Midbrain (tissue), 1 donor: ENCODE results near the gene TRIL.

Source experiments
- DNase-seq: peaks from one replicate; lab custom pipeline; 2025; lab: John Stamatoyannopoulos, UW

TRIL gene

DNA sequence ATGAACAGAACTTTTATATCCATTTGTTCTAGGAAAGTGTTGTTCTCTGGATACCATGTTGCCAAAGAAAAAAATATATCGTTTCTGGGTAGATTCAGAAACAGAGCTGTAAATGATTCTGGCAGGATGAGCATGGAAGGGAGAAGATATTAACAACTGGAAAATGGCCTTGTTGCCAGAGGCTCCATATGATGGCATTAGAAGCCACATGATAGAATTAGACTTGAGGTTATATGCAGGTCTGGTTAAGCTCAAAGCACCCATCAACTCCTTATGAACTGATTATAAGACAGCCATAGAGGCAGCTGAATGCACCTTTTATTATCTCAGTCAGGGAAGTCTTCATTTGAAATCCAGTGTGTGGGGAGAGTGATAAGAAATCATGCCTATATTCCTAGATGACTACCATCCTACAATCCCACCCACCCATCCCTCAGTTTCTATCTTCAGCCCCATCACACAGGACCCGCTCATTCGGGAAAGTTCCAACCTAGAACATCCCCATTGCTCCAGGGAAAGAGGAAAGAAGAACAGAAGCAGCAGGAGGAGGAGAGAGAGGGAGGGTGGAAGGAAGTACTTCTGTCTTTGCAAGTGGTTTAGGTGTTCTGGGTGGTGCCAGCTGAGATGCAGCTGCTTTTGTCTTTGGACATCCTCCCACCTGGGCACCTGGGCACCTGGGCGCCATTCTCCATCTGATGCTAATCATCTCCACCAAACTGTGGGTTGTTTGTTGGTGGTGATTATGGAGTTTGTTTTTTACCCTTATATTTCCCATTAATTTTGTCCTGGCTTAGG, 25.5 kb upstream of the TRIL start:
- DNase-seq = no peak

DNA sequence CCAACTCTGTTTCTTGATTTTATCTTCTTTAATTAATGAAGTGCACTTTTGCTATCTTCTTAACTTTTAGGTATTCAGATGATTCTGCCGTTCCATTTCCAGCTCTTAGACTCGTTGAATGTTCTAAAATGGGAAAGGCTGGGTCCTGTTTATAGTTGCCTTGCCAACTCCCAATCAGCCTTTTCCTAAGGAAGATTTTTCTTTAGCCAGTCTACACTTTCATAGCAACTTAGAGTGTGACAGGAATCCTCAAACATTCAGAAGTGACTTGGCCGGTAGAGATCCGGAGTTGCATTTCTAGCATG, 23.0 kb upstream of the TRIL start:
- DNase-seq = peak; percentile 65

DNA sequence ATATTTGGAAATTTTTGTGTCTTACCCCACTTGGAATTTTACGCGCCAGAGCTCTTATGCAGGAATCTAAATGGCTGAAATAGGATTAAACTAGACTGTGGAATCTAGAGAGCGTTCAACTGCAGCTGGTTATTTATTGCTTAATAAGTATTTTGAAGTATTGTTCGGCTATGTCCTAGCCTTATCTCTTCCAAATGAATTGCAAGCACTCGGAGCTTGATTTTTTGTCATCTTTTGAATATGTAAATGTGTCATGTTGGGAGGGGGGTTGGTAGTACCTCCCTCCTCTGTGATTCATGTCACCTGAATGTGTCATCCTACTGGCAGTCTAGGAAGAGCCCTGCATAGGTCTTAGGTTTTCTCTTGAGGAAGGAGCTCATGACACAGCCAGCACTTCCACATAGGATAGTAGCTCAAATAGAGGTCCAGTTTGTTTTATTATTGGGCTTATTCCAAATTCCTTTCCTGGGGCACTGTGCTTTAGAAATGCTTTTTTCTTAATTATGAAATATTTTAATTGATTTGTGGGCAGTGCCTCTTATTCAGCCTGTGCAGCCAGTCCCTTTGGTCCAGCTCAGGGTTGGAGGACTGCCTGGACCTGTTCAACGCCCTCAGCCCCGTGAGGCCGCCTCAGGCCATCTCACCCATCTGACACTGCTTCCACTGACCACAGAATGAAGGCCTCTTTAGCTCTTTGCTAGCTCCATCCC, 22.5 kb upstream of the TRIL start:
- peak; percentile 65 for DNase-seq

DNA sequence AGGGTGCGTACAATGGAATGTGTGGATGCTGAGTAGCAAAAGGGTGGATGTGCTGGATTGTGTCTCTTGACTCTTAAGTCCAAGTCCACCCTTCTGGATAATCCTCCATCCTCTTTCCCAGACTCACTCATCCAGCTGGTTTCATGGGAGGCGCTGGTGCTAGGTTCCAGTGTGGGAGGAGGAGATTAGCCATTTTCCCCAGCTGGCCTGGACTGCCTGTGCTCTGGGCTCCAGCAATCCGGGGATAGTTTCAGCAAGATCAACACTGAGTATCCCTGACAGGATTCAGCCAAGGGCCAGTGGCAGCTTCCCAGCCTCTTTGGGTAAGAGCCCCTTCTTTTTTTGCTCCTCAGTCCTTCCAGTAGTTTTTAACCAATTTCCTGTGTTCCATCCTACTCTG, 21.6 kb upstream of the TRIL start:
- DNase-seq = no peak

DNA sequence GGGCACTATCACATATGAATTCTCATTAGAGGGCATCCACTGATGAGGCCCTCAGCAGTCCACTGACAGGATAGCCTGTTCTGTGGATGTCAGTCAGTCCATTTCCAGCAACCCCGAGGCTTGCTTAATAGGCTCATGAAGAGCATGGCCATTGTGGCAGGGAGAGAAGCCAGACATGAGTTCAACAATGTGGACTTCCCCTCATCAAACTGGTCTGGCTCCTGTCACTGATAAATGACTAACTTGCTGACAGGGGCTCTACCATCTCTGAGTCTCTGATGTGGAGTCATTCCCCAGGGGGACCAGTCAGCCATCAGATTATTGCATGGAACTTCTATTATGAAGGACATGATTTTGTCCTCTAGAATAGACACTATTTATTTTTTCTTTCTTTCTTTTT, 19.8 kb upstream of the TRIL start:
- DNase-seq = no peak

DNA sequence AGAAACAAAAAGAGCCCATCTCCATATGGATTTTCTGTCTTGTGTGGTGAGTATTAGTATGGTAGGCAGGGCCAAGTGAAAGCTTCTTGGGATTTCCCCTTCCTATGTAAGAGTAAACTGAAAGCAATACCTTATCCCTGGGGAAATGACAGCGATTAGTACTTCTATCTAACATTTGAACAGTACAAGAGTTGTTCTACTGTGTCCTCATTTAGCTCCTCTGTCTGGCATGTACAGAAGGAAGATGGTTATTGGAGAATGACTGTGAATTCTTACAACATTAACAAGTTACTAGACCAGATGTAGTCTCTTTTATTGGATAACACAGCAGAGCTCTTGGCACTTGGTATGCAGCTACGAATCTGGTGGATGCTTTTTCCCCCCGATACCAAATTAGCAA, 17.9 kb upstream of the TRIL start:
- DNase-seq = no peak

DNA sequence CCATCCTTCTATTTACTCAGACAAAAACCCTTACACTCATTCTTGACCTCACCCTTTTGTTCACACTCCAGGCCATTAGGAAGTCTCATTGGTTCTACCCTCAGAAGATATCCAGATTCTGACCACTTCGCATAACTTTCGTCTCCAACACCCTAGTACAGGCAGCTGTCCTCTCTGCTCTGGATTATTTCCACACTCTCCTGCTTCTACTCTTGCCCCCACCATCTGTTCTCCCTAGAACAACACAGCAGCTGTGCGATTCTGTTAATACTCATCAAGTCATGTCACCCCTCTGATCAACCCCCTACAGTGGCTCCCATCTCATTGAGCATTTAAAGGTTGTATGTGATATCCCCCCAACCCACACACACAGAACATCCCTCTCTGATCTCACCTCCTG, 15.5 kb upstream of the TRIL start:
- no peak for DNase-seq

DNA sequence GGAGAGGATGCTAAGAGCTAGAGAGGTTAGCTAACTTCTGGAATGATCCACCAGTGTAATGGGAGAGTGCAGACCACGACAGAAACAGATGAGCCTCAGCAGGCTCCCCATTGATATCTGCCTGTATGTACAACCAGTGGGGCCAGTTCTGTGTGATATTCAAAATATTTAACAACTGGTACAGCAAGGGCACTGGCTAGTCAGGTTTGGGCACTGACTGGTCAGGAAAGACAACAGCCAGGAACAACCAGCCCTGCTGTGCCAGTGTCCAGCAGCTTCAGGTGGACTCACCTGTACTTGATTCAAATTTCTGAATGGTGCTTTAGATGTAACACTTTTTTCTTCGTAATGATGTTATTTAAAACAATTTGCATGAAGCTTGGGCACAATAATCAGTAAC, 5.9 kb upstream of the TRIL start:
- no peak for DNase-seq

DNA sequence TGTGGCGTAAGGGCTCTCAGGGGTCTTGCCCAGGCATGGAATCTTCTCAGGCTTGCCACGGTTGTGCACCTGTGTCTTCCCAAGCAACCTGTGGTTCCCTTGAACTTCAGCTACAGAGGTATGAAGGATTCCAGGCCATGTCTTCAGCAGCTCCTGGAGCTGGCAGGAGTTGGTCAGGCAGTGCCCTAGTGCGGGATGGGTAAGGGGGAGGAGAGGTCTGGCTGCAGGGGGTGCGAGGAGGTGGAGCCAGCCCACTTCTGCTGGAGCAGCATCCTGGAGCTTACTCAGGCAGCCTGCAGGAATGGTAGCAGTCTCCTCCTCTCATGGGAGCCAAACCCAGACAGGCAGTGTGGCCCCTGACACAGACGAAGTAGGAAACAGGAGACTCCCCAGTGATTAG, 3.8 kb upstream of the TRIL start:
- no peak for DNase-seq

DNA sequence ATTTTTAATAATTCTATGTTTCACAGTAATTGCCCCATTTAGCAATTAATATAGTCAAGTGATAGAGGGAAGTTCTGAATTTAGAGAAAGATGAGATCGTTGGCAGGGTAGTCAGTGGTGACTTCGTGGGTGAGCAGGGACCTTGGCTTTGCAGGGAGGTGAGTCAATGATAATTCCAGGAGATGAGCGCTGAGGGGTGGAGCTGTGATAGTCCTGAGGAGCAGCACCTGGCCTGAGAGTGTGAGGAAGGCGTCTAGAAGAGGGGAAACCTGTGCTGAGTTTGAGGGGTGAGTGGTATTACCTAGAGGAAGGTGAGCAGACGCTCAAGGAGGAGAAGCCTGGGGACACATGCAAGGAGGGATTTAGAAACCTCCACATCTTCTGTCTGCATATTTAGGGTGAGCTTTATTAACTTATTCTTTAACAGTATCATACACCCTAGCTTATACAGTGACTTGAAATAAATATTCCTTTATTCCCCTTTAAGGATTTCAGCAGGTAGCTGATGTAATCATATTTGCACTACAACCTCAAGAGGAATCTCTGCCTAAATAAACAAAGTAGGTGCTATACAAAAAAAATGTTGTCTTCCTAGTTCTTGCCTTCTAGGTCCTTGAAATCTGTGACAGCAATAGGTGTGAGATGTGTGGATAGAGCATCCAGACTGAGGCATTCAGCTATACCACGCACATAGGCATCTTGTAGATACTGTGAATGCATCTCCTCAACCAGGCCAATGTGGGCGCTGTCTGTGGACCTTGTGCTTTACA, 2.1 kb upstream of the TRIL start:
- DNase-seq = no peak

DNA sequence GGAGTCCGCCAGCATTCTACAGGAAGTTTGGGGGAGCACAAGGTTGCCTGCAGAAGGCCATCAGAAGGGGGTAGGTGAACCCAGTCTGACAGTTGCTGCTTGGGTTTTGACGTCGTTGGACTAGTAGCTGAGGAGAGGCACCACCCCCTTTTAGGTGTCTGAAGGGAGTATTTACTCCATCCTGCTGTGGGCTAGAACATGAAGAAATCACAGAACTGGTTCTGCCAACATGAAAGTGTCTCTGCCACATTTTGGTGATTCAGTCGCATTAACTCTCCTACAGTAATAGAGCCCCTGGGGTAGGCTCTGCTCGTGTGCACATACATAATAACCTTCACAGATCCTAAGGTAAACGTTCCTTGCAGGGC, 834 bp upstream of the TRIL start:
- DNase-seq = no peak

DNA sequence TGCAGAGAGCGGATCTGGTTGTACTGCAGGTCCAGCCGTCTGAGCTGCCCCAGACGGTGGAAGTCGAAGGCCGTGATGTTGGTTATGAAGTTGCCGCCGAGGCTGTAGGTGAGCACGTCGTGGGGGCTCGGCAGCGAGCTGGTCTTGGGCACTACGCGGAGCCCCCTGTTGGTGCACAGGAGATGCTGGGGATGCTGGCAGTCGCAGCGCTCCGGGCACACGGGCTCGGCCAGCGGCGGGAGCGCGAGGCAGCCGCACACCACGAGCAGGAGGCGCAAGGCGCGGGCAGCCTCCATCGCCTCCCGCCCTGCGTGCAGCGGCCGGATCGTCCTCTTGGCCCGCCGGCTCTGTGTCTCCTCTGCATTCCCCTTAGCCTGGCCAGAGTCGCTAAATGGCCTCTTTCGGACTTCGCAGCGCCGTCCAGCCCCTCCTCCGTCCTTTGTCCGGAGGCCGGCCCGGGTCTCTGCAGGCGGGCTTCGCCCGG, 337 bp downstream of the TRIL start:
- DNase-seq = no peak

DNA sequence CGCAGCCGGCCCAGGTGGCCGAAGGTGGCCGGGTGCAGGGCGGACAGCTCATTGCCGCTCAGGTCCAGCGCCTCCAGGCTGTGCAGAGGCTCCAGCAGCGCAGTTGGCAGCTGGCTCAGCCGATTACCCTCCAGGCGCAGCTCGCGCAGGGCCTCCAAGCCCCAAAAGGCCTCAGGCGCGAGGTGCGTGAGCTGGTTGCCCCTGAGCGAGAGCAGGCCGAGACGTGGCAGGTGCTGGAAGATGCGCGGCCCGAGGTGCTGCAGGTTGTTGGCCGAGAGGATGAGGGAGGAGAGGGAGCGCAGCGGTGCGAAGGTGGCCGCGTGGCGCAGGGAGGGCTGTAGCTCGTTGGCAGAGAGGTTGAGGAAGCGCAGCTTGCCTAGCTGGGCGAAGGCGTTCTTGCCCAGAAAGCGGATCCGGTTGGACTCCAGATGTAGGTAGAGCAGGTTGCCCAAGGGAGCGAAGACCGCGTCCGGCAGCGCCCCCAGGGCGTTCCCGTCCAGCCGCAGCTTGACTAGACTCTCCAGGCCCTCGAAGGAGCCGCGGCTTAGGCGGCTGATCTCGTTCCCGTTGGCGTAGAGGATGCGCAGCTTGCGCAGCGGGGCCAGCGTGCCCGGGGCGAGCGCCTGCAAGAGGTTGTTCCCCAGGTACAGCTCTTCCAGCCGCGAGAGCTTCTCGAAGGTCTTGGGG, 923 bp downstream of the TRIL start:
- DNase-seq = no peak

DNA sequence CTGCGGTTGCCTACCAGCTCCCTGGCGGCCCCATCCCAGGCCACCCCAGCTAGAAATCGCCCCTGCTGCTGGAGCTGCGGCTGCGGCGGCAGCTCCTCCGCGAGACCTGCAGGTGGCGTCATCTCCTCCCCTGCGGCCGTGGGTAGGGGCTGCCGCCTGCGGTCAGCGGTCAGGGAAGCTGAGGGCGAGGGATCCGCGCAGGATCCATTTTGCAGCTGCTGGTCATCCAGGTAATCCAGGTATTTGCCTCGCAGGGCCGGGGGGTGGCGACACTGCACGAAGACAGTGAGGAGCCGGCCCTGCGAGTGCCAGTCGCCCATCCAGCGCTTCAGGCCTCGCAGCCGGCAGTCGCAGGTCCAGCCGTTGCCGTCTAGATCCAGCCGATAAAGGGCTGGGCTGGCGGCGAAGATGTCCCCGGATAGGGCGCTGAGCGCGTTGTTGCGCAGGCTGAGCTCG, 1.5 kb downstream of the TRIL start:
- DNase-seq = peak; percentile 35

DNA sequence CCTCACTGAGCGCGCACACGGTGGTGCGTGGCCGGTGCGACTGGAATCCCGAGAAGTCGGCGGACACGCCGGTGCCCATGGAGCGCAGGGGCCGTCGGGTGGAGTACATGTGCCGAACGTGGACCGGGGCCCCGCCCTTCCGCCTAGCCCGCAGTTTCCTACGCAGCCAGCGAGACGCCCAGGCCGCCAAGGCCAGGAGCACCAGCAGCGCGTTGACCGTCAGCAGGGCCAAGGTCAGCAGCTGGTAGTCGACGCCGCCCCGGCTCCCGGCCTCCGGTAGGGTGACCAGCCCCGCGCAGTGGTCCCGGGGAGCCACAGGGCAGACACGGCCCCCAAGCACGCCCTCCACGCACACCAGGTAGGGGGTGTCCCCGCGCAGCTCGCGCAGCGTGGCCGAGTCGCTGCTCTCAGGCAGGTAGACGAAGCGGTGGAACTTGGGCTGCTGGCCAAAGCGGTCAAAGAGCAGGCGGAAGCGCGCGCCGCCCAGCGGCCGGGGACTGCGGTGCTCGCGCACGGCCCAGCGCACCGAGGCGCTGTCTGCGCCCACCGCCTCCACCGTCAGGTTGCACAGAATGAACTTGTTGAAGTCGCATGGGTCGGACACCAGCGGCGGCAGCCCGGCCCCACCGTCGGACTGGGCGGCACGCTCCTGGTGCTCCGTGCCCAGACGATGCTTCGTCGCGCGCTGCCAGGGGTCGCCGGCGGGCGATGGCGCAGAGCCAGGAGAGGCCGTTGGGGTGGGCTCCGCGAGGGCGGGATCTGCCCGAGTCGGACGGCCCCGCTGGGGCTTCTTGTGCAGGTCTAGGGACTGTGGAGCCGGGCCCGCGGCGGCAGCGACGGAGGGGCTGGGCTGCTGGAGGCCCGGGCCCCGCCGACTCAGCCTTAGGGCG, 2.2 kb downstream of the TRIL start:
- DNase-seq = peak; percentile 57

DNA sequence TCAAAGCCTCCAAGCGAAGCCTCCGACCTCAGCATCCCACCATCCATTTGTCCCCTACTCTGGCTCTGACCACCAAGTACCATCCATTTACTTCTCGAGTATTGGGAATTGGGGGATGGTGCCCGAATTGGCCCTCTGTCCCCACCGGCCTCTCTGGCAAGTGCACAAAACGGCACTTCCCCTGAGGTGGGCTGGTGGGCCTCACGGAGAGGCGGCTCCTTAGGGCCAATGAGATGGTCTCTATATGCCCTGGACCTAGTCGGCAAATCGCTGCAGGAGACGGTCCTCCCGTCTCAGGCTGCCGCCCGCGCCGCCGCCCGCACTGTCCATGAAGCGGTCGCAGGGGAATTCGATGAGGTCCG, 2.8 kb downstream of the TRIL start:
- DNase-seq = no peak

DNA sequence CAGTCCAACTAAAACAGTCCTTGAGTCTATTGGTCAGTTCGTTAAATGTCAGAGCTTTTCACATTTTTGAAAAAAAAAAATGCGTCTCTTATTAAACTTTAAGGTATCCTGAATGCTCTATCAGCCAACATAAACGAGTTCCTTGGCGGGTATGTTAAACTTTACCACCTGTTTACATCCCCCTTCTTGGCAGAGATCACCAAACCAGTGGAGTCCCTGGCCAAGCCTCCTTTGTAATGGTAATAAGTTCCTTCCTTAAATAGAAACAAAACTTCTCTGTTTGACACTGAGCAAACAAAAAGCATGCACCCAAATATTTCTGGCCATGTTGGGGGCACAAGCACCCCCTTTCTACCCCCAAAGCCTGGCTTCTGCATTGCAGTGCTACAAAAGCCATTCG, 3.2 kb downstream of the TRIL start:
- peak; percentile 17 for DNase-seq

DNA sequence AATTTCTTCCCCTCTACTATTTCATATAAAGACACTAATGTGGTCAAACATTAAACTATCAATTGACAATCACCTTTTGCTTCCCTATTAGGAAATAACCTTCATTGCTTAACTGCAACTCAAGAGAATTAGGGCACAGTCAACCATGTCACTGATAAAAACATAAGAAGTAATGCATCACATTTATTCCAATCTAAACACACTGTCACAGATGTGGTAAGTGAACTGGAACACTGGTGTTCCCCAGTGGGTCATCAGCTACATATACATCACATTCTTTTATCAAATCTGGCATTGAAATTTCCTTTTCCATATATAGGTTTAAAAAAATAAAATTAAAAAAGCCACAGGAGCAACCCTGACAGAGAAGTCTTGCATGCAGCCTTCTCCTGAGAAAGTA, 3.7 kb downstream of the TRIL start:
- DNase-seq = no peak

DNA sequence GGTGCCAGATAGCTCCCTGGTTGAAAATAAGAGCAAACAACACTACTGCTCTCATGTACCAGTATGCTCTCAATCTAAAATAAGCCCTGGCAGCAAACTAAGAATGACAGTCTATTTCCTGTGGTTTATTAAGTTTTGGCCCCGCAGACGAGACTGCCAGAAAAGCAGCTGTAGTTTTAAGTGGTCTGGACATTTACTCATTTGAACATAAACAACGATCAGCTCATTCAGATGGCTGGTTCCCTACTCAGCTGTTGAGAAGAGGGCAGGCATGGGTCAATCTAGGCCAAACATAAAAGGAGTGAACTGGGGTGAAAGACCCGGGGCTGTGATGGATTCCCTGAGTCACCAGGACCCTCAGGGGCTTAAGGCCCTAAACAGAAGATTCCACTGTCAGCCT, 4.5 kb downstream of the TRIL start:
- no peak for DNase-seq

DNA sequence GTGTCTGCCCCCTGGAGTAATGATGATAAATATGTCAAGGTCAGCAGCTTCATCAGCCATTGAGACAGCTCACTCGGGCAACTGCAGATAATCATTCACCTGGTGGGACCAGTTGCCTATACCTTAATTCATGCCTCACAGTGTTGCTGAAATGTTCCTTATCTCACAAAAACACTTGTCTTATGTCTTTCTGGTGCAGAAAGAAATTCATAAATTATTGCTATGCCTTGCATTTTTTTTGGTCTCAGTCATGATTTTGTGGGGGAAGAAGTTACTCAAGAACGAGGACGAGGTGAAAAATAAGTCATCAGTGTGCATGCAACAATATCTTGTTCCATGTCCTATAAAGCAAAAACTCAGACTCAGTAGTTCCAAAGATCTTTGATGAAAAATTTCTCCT, 16.0 kb downstream of the TRIL start:
- DNase-seq = no peak

DNA sequence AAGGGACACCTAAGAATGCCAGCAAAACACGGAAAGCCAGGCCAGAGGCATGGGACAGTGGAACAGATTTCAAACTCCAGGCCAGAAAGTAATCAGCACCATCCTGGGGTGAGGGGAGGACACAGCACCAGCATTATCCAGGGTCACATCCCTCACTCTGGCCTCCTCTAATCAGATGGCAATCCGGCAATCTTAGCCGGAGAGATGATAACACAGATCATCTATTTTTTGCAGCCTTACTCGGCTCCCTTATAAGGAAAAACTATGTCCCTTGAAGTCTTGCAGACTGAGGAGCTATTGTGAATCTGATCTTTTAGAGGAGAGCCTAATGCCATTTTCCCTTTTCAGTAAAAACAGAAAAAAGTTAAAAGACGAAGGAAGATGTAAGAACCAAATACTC, 16.5 kb downstream of the TRIL start:
- DNase-seq = no peak
